HL-60/S4 treated with retinoic acid at 250 ng/mL for 4 days and 3 days (cell line): ENCODE measurements around the gene LSM12.
"Not testable (repeated sequence)": the region's sequence is repeated elsewhere in the genome, so short reads cannot be mapped to it uniquely, and the experiment has no call there.

Source experiments
- in situ Hi-C: fragments of 300-500 bp; cut with MboI; formaldehyde crosslinking; loops from 2 replicates; pipeline ENCODE4 v1.7.0; 2022; ENCODE audit warnings: low sequenced_read_pairs

Gene LSM12

DNA sequence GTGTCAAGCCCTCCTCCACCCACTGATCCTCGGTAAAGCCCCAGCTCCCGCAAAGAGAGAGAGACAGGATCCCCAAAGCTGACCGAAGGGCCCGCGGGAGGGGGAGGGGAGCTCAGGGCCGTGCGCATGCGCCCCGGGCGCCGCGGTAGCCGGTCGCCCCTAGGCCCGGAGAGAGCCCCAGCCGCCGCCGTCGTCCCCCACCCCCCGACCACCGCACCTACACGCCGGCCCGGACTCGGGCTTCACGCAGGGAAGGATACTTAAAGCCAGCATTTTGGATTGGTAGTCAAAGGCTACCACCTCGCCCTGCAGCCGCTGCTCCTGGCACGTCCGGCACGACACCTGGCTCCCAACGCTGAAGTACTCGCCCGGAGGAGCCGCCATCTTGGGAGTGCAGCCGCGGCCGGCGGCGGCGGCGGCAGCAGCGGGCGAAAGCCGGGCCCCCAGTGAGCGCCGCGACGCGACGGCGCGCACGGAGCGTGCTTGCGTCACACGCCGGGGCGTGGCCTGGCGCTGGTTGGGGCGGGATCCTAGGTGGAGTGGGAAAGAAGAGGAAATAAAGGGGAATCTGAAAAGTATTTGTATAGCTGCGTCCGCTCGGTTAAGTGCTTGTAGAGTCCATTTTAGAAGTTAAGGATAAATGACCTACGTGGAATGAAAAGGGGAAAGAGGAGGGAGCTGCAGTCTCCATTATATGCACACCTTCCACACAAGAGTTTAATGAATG, at the start of gene LSM12:
Gene LSM12, minus strand, starts transcription at position 468 of the 727 bp plus-strand sequence. Its CDS starts 84 bp downstream, at position 384.
- in situ Hi-C loops = no loop called here

DNA sequence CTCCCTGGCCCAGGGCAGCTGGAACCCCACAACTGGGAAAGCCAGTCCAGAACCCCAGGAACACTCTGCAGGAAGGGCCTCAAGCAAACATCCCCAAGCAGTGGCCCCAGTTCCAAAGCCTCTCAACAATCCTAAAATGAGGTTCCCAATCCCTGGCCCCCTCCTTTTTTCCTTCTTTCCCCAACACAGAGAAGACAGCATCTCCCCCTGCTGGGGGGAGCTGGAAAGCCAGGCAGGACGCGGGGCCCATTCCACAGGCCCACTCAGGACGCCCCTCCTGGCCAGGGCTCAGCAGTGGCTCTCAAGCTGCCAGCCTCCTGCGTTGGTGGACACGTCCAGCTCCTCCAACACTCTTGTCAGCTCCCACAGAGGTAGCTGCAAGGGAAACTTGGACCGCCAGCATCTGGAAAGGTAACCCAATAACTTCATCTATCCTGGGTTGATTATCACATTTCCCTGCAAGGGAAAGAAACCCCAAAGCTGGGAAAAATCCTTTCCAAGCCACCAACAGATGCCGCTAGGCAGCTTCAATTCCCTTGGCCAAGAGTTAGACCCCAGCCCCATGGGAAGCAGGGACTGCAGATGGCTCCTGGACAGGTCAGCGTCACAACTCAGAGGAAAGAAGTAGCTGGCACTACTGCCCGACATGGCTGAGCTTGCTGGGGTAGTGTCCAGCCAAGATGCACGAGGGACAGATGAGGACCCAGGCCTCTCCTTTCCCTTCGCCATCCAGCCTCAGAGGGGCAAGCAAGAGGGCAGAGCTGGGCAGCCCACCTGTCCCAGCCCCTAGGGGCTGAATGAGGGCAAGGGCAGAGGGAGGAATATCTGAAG, 49.3 kb upstream of the LSM12 start:
- in situ Hi-C loops = no loop called here

DNA sequence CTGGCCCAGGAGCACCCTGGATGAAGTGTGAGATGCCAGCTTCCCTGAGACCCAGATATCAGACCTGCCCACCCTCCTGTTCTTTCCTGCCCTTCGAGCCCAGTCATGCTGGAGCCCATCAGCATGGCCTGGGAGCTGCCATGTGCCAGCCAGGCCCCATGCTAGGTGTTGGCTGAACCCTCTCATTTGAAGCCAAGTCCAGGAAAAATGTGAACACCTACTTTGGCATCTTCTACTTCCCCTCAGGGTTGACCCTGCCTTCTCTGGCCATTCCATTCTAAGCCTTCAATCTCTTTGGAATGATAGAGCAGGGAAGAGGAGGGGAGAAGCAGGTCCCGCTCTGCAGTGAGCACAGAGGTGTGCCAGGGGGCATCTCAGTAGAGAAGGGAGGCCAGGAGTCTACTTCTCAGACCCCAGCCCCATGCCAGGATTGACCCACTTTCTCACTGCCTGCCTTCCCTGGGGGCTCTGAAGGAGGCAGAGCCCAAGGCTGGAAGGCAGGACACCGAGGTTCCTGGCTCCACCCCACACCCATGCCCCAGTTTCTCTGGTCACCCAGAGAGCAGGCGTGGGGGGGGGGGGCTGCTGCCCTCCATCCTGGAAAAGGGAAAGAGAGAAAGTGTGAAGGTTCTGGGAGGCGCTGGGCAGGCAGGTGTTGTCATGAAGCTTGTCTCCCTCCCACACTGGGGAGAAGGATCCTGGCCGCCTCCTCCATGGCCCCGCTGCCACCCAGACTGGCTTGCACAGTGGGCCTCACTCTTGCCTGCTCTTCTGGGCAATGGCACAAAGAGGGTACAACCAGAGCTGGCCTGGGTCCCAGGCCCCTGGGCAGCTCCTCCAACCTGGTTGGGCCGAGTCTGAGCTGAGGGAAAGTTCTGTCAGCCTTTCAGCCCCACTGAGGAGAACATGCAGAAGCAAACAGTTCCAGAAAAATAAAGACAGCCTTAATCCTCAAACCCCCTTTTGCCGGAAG, 47.7 kb upstream of the LSM12 start:
- in situ Hi-C loops = no loop called here

DNA sequence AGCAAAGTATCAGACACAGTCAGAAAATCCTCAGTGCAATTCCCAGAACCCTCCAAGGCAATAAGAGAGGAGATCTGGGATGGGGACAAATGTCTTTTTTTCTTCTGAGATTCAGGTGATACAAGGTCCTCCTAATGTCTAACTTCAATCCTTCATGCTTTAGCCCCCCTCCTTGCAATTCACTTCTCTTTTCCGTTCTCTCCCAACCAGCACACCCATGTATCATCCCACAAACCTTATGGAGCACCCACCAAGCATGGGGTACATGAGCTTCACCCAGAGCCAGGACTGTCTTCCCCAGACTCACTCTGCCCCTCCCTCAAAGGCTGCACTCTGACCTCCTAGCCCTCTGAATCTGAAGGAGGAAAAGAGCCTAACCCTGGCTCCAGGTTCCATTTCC, 46.9 kb upstream of the LSM12 start:
- in situ Hi-C loops = no loop called here

DNA sequence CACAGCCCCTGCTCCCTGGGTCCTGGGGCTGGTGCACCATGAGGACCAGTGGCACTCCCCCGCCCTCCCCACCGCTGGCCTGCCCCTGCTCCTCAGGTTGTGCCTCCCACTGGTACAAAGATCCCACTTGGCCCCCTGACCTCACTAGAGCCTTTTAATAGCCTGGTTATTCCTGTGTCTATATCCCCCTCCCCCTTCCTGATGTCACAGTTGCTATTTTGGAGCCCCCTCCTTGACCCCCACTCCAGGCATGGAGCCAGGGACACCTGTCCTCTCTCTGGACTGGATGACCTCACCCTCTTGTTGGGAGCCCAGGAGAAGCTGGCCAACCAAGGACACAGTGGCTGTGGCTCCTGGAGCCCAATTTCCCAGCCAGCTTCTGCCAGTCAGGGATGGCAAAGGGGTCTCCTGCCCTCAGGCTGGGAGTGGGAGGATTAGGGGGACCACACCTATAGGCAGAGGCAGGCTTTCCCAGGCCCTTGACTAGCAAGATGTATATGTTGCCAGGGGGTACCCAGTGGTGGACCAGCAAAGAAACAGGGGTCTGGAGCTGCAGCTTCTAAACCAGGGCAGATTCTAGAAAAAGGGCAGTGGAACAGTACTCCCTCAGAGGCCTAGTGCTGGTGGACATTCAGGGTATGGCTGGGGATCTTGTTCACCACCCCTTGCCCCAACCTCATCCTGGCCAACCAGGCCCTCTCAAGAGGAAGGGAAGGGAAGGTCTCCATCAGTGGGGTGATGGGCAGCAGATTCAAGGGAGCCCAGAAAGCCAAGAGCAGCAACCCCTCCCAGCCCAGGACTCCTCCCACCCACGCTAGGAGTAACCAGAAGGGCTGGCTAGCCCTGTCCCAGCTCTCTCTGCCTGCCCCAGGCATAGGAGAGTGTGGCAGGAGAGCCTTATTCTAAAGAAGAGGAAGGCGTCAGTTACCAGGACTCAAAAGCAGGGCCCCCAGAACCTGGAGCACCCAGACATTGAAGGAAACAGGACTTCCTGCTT, 46.1 kb upstream of the LSM12 start:
- in situ Hi-C loops = no loop called here

DNA sequence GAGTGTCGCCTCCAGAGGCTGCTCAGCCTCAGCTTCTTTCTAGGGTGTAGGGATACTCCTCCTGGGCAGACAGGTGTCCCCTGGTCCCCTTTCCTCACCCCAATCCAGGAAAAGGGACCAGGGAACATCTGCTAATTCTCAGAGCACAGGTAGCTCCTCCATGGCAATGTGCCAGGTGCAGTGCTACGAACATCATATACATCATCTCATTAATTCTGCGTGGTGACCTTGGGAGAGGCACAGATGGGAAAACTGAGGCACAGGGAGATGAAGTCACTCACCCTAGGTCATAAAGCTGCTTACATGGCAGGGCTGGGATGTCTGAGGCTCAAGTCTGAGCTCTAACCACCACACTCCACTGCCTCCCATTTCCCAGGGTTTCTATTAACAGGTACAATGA, 45.3 kb upstream of the LSM12 start:
- in situ Hi-C loops = no loop called here

DNA sequence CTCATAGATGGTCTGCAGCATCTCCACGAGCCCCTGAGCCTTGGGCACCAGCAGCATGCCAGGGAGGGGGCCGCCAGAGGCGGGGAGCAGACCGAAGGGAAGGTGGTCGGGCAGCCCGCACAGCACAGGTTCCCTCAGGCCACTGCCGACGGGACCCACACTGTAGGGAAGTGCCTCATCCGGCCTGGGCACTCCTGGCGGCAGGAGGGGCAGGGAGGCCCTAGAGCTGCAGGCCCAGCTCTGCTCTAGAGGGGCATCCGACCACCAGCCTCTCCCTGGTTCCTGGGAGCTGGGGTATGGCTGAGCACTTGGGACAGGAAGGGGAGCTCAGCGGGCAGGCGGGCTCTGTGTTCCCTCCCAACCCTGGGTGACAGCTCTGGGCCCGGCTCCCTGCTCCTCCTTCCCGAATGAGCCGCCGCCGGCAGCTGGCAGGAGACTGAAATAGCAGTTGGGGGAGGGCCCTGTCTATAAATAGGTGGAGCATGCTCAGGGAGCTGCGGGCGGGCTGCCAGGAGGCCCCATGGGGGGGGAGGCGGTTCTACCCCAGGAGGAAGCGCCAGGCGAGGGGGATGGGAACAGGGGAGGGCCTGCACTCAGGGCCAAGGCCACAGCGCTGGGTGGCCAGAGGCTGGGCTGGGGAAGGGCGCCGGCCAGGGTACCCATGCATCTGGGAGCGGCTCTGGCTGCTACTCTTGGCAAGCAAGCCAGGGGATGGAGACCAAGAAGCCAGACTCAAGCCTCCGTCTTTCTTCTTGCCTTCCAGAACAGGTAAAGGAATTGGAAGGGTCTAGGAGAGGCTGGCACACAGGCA, 44.6 kb upstream of the LSM12 start:
- in situ Hi-C loops = no loop called here

DNA sequence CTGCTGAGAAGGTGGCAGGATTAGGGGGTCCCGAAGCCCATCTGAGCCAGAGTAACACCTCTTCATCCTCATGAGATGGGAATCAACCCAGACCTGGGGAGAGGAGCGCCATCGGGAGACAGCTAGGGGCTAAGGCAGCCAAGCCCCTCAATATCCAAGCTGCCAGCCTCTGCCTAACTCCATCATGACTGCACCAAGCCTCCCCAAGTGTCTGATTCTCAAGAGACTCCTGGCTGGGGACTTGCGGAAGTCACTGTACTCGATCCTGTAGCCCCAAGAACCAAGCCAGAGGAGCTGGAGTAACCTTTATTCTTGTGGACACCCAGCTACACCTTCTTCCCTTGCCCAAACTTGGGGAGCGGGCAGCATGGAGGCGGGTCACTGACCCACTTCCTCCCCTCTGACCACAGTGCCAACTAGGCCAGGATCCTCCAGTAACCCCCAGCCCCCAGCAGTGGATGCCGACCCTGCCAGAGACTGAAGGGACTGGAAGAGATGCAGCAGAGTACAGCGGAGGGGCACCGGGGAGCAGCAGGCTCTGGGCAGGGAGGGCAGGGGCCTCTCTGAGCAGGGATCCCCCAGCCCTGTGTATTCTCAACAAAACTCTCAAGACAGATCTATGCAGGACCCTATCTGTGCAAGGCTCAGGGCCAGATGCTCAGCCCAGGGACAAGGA, 43.7 kb upstream of the LSM12 start:
- in situ Hi-C loops = no loop called here

DNA sequence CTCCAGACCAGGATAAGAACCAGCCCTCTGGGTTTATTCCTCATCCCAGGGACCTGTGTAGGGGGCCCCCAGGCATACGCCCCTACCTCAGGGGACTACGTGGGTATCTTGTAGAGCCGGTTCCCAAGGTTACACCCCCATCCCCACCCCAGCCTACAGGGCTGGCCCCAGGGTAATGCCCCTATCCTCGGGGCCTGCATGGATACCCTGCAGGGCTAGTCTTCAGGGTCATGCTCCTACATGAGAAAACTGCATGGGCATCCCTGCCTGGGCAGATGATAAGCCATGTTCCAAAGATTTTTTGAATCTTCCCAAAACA, 42.8 kb upstream of the LSM12 start:
- in situ Hi-C loops = no loop called here

DNA sequence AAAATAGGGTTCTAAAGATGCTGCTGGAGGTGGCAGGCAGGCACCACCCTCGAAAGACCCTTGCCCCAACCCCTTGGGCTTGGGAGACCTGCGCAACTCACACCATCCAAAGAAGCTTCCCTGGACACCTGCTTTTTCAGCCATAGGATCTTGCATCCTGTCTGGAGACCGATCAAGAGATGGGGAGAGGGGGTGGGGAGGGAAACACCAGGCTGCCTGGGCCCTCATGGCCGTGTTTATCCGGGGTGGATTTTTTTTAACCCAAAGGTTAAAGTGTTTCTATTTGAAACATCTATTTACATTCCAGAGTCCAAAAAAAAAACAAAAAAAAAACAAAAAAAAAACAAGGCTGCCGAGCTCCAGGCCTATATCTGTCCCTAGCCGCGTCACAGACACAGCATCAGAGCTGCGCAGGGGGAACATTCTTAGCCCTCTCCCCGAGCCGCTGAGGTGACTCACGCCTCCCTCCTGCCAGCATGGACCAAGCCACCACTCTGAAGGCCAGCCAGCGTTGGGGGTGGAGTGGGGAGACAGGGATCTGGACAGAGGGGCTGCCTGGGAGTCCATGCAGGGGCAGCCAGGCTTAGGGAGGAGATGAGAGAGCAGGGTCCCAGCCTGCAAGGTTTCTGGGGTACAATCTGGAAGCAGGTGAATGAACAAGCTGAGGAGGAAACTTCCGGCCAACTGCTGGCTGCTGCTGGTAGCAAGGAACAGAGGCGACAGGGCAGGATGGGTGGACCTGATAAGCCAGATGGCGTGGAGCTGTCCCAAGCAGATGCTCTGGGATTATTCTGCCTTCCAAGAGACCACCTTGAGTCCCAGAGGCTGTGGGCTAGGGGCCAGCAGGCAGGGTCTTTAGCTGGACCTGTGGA, 42.2 kb upstream of the LSM12 start:
- in situ Hi-C loops = no loop called here

DNA sequence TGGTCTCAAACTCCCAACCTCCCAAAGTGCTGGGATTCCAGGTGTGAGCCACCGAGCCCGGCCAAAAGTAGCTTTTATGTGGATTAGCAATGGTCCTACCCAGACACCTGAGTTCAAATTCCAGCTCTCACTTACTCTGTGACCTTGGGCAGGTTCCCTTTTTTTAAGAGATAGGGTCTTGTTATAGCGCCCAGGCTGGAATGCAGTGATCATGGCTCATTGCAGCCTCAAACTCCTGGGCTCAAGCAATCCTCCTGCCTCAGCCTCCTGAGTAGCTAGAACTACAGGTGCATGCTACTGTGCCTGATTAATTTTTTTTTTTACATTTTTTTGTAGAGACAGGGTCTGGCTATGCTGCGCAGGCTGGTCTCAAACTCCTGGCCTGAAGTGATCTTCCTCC, 40.3 kb upstream of the LSM12 start:
- in situ Hi-C loops = no loop called here

DNA sequence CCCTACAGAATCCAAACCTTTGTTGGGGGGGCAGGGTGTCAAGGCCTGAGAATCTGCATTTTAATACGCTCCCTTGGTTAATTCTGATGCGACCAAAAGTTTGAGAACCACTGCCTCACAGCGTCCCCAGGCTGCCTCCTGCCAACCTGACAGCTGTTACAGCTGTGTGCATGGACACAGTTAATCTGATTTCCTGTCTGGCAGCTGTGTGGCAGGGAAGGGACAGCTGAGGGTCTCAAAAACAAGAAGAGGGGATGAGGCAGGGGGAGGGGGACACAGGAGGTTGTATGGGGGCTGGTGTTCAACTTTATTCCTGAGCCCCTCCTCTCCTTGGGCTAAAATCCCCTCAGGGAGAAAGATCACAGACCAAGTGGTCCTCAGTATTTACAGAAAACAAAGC, 39.5 kb upstream of the LSM12 start:
- in situ Hi-C loops = no loop called here

DNA sequence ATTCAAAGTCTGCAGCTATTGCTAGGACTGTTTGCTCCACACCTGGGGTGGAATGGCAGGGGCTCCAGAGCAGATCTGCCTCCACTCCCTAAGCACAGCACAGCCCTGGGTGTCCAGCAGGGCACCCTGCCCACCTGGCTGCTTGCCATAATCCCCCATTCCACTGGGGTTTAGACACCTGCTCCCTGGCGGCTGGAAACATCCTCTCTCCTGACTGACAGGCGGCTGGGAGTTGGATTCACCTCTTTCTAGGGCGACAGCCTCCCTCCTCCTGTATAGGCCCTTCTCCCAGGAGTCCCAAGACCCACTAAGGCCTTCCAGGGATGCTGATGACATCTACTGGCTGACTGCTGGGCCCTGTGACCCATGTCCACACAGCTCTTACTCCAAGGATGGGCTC, 39.0 kb upstream of the LSM12 start:
- in situ Hi-C loops = no loop called here

DNA sequence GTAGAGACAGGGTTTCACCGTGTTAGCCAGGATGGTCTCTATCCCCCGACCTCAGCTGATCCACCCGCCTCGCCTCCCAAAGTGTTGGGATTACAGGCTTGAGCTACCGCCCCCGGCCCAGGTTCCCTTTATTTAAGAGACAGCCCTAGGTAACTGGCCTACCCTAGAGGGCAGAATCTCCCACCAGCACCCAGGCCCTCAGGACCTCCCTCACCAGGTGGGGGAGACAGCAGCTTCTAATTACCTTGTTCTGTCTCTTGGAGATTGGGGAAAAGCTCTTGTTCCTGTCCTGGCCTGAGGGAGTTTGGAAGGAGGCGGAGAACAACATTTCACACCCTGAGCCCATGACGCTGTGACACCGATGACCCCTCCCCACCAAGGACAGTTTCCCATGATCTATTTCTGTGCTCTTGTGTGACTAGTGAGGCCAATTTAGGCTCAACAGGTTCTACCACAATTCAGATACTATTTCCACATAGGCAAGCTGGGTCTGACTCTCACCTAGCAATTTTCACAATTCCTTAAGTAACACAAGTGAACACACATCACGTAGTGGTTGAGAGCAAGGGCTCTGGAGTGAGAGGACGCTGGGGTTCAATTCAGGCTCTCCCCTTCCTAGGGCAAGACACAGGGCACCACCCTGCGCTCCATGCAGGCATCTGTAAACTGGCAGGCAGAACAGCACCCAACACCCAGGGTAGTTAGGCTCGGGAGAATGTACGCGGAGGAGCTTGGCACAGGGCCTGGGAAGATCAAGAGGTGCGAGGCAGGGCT, 36.6 kb upstream of the LSM12 start:
- in situ Hi-C loops = no loop called here

DNA sequence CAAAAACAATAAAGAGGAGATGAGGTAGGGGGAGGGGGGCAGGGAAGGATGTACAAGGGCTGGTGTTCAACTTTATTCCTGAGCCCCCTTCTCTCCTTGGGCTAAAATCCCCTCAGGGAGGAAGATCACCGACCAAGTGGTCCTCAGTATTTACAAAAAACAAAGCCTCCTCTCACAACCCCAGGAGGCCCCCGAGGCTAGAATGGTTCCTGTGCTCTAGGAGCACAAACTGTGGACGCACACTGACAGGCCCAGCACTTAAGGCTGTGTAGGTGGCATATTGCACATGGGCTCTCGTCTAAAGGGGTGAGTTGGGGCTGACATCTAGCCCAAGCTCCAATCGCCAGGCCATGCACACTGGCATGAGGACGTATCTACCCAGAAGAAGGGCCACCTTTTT, 35.4 kb upstream of the LSM12 start:
- in situ Hi-C loops = not testable (repeated sequence)

DNA sequence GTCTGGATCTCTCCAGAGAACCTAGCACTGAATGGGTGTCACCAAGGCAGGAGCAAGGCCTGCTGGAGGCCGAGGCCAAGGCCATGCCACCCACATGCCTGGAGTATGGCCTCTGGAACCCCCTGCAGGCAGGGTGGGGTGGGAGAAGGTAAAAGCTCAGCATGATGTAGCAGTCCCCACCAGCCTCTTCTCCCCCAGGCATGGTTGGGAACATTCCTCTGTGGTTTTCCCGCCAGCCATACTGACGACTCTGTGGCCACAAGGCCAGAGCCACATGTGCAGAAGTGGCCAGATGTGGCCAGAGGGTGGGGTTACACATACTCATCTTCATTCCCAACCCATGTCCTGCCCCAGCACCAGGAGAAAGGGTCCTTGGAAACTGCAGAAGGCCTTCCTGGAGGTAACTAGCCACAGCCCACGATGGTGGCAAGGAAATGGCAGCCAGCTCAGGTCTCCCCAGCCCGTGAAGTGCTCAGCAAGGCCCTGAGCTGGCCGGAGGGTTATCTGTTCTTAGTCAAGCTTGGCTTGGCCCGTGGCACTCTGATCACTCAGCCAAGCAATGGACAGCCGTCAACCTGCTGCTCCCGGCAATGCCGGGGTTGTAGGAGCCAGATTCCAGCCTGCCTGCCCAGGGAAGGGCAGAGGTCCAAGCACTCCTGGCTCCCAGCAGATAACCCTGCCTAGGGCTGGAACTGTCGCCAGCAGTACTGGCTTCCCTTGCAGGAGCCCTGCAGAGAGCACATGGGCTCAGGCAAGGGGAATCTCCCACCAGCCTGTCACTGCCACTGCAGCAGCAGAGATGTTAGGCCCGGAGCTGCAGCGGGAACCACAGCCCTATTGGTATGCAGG, 30.9 kb upstream of the LSM12 start:
- in situ Hi-C loops = no loop called here
